Measurements from ENCODE around the gene SORL1-AS1.
A peak's percentile ranks its signal among the peaks of the same experiment; 100 is the strongest.

The SORL1-AS1 gene

GRCh38 chr11:121466063-121466794, 13.5 kb upstream of the SORL1-AS1 start:
- ATAC-seq (peak; percentile 82), DNase-seq (peak; percentile 88)
- intact Hi-C loops (cut with DNase I) = no loop called here
- Histone ChIP-seq H3K4me1 (peaks cover 37% of the 10 kb centered on the region), H3K27ac (peak overlapping the region; percentile 4), H3K27me3 (no peaks in the 10 kb centered on the region), H3K9me3 (no peaks in the 10 kb centered on the region), H3K4me3 (no peak overlapping the region), H3K36me3 (no peaks in the 10 kb centered on the region)
- TF ChIP-seq, protein P1, sequence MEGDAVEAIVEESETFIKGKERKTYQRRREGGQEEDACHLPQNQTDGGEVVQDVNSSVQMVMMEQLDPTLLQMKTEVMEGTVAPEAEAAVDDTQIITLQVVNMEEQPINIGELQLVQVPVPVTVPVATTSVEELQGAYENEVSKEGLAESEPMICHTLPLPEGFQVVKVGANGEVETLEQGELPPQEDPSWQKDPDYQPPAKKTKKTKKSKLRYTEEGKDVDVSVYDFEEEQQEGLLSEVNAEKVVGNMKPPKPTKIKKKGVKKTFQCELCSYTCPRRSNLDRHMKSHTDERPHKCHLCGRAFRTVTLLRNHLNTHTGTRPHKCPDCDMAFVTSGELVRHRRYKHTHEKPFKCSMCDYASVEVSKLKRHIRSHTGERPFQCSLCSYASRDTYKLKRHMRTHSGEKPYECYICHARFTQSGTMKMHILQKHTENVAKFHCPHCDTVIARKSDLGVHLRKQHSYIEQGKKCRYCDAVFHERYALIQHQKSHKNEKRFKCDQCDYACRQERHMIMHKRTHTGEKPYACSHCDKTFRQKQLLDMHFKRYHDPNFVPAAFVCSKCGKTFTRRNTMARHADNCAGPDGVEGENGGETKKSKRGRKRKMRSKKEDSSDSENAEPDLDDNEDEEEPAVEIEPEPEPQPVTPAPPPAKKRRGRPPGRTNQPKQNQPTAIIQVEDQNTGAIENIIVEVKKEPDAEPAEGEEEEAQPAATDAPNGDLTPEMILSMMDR (IDR thresholded peaks at IDR 0.05) = no peak

DNA sequence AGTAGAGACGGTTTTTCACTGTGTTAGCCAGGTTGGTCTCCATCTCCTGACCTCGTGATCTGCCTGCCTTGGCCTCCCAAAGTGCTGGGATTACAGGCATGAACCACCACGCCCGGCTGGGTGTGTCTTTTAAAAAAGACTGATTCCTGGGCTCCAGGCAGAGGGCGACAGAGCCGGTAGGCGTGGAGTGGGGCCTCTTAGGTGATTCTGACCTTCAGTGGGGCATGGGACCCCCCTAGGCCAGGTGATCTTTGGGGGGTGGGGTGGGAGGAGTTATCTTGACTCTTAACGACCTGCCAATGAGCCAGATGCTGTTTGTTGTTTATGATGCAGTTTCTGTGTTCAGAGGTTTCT, 12.9 kb upstream of the SORL1-AS1 start:
- Histone ChIP-seq H3K27me3 (no peaks in the 10 kb centered on the region), H3K9me3 (no peaks in the 10 kb centered on the region), H3K36me3 (no peaks in the 10 kb centered on the region), H3K4me1 (peaks cover 37% of the 10 kb centered on the region), H3K27ac (peak overlapping the region; percentile 4), H3K4me3 (no peak overlapping the region)
- ATAC-seq = no peak
- intact Hi-C loops (cut with DNase I) = no loop called here
- DNase-seq = no peak
- TF ChIP-seq, protein P1 (IDR thresholded peaks at IDR 0.05) = no peak

DNA sequence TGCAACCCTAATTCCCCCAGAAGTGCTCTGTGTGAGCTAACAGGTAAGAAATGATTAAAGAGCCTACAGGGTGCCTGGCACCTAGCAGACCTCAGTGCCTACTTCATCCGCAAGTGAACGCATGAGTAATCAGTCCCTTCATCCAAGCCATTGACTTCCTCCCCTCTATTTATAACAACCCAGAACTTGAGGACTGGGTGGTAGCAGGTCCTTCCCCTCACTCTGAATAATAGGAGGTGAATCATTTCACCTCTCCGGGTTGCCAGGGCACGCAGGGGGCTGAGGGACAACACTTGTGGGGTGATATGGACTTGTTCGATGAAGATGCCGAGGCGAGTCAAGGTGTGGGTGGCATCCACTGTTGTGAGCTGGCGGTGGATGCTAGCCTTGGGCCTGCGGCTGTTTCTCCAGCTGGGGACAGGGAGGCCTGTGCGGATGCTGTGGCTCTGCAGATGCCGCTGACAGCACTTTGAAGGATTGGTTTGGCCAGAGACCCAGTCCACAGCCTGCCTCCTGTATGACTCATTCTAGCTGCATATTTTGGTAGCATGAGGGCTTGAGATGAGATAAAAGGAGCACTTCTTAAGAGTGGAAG, 11.7 kb upstream of the SORL1-AS1 start:
- ATAC-seq = peak; percentile 70
- no peak for DNase-seq
- peaks cover 37% of the 10 kb centered on the region for H3K4me1 ChIP-seq

DNA sequence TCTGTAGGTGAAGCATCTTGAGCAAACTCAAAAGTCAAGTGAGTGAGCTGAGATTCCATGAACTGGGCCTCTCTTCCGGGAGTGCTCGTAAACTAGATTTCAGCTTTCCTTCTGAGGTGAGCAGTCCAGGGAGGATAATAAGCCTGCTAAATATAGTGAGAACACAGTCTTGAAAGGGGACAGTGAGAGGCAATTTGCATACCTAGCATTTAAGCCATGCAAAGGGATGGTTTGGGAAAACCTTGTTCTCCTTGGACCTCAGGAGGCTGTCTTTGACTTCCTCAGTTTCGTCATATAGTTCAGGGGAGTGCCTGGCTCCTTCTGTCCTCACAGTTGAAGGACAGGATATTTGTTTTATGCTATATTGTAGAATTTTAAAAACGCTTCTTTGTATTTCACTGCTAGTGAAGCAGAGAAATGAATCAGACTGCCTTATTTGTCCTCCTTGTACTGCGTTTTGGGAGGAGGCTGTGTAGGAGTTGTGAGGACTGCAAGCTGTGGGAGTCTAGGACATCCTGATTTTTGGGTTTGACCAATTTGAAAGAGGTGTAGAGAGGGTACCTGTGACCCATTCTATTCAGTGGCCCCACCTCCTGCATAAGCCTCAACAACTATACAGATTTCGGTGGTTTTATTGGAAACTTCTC, 11.0 kb upstream of the SORL1-AS1 start:
- Histone ChIP-seq H3K27me3 (no peaks in the 10 kb centered on the region), H3K4me1 (peaks cover 37% of the 10 kb centered on the region), H3K9me3 (no peaks in the 10 kb centered on the region), H3K27ac (no peak overlapping the region), H3K36me3 (no peaks in the 10 kb centered on the region), H3K4me3 (no peak overlapping the region)
- DNase-seq (no peak), ATAC-seq (no peak)
- intact Hi-C loops (cut with DNase I) = no loop called here
- TF ChIP-seq, protein P1 (IDR thresholded peaks at IDR 0.05) = no peak

More for the DNA sequence above, 11.7 kb upstream of the SORL1-AS1 start:
- H3K27me3 ChIP-seq = no peaks in the 10 kb centered on the region
- intact Hi-C loops (cut with DNase I) = no loop called here
- no peak overlapping the region for H3K27ac ChIP-seq
- no peak overlapping the region for H3K4me3 ChIP-seq
- H3K9me3 ChIP-seq = no peaks in the 10 kb centered on the region
- TF ChIP-seq, protein P1 (IDR thresholded peaks at IDR 0.05) = no peak
- H3K36me3 ChIP-seq = no peaks in the 10 kb centered on the region

- H3K36me3 ChIP-seq = no peaks in the 10 kb centered on the region
- no peak for DNase-seq
- TF ChIP-seq, protein P1 (IDR thresholded peaks at IDR 0.05) = no peak
- H3K27ac ChIP-seq = no peak overlapping the region
- H3K4me1 ChIP-seq = peaks cover 31% of the 10 kb centered on the region
- ATAC-seq = no peak
- no peak overlapping the region for H3K4me3 ChIP-seq
- intact Hi-C loops (cut with DNase I) = no loop called here
- no peaks in the 10 kb centered on the region for H3K27me3 ChIP-seq
- H3K9me3 ChIP-seq = no peaks in the 10 kb centered on the region
Measured at GRCh38 chr11:121461843-121462242, 9.1 kb upstream of the SORL1-AS1 start.
